Stimulated activated CD8-positive, alpha-beta memory T cell treated with anti-CD3 and anti-CD28 coated beads, Interleukin-12 subunit alpha, Interleukin-12 subunit beta, amount 100 ng/mL, for 1 hour (primary cell): Measurements from ENCODE around the gene ZBTB38.
A peak's percentile ranks its signal among the peaks of the same experiment; 100 is the strongest.

Experiments
- DNase-seq: peaks from one replicate; pipeline ENCODE4 v3.0.0-alpha.2; 2020; ENCODE audit warnings: low read depth

The ZBTB38 gene

GRCh38 chr3:141387516-141387915 lies 19.2 kb downstream of the ZBTB38 start:
- no peak for DNase-seq

- no peak for DNase-seq
These were observed 20.1 kb downstream of the ZBTB38 start for GRCh38 chr3:141388395-141388794.

DNA sequence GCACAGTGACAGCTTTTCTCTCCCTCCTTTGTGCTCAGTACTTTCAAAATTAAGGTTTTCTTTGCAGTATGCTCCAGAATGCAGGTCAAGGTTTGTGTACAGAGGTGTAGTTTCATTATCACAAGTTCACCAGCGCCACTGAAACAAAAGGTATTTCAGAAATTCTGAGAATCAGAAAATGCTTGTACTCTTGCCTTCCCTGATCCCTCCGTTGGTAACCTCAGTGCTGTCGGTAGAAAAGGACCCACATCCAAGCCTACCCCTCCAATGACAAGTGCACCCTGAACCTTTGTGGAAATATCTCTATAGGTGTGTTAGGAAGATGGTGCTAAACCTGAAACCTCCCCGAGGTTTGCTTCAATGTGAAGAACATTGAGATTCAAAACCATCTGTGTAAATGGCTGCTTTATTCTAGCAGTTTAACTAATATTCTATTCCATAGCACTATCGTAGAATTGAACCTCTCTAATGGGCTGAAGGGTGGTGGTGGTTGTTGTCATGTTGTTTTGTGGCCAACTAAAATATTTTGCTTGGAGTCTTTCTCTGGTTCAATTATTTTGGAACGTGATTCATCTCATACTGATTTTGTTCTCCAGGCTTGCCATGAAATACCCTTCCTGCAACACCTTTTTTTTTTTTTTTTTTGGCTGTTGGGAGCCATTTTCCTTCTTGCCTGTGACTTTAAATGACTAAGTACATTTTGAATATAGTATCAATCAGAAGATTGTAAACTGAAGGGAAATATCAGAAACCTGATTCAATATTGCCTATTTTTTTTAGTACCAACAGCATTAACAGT lies 20.7 kb downstream of the ZBTB38 start:
- no peak for DNase-seq

- DNase-seq = no peak
These were observed 21.4 kb downstream of the ZBTB38 start for GRCh38 chr3:141389703-141390102.

DNA sequence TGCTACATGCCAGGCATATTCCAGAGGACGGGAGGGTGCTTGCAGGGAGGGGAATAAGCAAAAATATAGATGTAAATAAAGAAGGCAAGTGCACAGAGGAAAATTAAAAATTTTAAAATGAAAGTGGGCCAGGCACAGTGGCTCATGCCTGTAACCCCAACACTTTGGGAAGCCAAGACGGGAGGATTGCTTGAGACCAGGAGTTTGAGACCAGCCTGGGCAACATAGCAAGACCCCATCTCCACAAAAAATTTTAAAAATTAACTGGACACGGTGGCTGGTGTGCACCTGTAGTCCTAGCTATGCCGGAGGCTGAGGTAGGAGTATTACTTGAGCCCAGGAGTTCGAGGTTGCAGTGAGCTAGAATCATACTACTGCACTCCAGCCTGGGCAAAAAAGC lies 22.4 kb downstream of the ZBTB38 start:
- no peak for DNase-seq

GRCh38 chr3:141391298-141391990 lies 23.1 kb downstream of the ZBTB38 start:
- no peak for DNase-seq

- DNase-seq = no peak
These were observed 23.6 kb downstream of the ZBTB38 start for GRCh38 chr3:141391991-141392316.

- DNase-seq = no peak
These were observed 24.1 kb downstream of the ZBTB38 start for GRCh38 chr3:141392416-141392815.

GRCh38 chr3:141392897-141393734 lies 24.8 kb downstream of the ZBTB38 start:
- DNase-seq = no peak

DNA sequence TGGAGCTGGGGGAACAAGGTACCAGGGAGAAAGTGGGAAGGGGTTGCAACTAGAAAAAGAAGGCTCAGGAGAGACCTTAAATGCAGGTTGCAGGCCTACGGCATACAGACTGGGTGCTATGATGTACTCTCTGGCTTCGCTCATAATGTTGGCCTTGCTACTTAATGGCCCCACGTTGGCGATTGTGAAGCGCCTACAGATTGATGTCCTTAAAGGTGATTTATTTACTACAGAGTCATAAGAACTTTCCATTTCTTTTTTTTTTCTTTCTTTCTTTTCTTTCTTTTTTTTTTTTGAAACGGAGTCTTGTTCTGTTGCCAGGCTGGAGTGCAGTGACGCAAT lies 25.4 kb downstream of the ZBTB38 start:
- no peak for DNase-seq

- no peak for DNase-seq
These were observed 26.3 kb downstream of the ZBTB38 start for GRCh38 chr3:141394560-141394959.

DNA sequence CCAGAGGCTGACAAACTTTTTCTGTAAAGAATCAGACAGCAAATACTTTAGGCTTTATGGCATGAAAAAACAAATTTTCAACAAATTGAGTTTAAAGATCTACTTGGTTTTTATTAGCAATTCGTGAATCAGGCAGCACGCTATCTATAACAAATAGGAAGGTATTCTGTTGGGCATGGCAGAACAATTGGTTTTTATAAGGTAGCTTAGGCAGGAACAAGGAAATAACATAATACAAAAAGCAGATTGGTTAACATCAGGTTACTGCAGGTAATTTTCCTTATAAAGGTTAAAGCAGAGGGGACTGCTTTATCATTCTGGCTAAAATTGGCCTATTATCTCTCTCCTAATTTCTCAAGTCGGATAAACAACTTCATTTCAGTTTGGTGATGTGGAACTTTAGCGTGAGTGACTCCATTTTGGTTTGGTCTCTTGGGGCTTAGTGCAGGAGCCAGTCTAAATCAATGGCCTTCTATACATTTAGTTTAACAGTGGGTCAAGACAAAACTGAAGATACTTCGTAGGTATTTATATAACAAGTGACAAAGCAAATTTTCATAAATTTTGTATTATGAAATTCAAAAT lies 26.8 kb downstream of the ZBTB38 start:
- DNase-seq = no peak

DNA sequence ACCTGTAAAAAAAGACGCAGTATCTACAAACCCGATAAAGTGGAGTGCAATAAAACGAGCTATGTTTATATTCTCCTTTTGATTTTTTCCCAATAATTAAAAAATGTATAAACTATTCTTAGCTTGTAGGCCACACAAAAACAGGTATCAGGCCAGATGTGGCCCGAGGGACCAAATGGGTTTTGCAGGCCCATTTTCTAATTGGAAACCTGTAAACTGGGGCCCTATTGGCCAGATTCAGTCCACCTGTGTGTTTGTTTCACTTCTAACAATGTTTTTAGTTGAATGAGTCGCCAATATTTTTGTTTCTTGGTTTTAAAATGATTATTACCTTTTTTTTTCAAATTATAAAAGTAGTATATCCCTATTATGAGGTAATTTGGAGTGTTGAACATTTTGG lies 29.7 kb downstream of the ZBTB38 start:
- DNase-seq = no peak

DNA sequence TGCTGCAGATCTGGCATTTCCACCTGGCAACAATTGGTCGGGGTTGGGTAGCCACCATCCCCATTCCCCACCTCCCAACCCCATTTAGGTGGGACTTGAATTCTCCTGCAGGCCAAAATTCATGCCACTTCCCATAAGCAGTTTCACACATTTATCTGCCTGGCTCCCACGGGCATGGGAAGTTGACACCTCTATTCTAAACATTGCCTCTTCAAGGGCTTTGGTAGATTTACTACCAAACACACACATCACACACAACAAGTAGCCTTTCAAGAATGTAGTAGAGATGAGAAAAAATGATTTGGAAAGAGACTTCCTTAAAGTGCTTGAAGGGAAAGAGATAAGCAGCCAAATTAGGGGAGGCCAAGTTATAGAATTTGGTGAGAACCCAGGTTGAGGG lies 30.9 kb downstream of the ZBTB38 start:
- no peak for DNase-seq

DNA sequence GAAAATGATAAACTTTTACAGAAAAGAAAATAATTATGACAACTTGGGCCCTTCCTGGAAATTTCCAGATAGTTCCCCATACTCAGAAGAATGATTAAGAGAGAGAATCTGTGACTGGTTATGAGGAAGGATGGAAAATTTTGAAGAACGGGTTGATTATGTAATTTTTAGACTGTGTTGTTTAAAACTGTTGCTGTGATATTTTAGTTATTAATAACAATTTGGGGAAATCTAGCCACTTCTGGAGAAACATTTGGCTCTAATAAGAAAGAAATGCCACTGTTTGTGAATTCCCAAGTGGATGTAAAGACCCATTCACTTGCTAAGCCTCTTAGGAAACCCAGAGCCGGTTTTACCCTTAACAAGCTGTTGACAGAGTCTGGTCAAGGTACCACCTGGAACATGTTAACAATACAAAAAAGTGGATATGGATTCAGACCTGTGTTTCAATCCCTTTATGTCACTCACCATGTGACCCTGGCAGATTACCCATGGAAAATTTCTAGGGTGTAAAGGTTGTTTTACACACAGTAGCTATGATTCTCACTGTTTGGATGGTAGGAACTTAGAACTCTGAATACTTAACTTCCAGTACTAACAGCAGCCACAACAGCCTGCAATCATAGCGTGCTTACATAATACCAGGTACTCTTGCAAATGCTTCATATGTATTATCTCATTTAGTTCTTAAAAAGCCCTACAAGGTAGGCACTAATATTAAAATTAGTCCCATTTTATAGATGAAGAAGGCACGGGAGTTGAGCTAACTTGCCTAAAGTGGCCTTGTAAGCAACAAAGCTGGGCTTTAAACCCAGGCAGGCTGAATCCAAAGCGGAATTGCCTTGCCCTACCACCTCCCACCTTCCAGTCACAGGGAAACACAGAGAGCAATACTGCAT lies 32.0 kb downstream of the ZBTB38 start:
- DNase-seq = no peak

DNA sequence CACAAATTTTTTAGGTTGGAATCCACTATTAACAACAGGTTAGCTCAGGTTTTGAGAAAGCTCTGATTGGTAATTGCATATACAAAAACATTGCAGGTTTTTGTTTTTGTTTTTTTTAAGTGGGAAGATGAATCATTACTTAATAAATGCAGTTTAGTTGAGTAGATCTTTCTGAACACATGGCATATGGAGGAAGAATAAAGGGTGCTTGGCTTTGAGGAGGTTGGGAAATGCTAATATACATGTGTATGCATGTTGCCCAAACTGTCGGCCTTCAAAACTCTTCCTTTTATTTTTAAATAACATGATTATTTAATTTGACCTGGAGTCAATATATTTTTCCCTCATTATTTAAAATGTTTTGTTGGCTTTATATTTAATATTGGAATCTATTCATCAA lies 32.8 kb downstream of the ZBTB38 start:
- DNase-seq = no peak

DNA sequence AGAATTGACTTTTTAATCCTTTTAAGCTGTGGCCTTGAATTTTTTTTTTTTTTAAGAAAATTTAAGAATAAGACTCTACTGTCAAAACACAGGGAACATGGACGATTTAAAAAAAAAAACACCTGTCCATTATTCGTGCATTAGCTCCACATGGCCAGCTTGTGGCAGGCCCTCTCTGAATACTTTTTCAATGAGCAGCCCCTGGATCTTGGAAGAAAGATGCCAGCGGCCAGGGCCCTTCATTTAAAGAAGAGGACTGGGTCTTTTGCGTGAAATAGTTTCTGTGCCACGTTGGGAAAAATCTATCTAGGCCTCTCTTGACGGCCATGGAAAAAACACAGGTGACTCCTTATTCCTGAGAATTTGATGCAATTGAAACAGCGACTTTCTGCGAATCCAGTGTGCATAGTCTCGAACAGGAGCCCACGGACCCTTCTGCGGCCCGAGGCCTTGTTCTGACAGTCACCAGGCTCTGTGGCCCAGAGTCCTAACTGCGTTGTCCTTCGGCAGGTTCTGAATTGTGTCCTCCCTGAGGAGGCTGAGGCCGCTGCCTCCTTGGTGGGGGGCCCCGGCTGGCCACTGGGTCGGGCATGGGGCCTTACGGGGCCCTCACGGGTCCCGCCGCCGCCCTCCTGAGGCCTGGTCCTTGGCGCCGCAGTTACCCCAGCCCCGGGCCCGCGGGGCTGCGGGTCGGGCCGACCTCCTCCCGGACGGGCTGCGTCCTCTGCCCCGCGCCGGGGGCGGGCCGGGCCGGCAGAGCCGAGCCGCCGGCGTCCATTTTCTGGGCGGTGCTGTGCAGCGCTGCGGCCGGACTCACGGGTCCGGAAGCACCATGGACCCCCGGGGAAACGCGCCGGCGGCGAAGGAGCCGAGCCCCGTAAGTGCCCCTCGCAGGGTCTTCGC lies 33.5 kb downstream of the ZBTB38 start:
- peak; percentile 16 for DNase-seq

DNA sequence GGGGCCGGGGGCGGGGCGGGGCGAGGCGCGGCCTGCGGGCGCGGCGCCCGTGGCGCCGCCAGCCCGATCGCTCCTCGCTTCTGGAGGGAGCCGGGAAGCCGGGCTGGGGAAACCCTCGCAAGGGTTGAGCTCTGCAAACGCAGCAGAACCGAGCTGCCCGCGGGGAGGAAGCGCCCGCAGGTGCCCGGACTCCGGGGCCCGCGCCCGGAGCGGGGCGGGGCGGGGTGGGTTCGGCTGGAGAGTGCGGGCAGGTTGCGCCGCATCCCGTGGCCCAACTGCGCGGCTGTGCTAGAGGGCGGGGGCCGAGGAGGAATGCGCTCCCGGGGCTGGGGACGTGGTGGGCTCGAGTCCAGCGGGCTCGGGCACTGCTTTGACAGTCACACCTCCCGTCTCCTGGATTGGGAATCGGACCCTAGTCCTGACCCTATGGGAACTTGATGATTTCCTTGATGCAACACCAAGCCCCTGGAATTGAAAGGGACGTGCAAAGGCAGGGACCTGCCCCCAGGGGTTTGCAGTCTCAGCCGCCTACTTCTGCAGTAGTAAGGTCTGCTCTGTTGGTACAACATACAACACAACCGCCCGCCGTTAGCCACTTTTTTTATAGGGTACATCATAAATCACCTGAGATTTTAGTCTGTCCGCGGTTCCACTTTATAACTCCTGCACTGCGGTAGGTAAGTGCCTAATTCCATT lies 34.3 kb downstream of the ZBTB38 start:
- DNase-seq = peak; percentile 11

- no peak for DNase-seq
These were observed 35.3 kb downstream of the ZBTB38 start for GRCh38 chr3:141403576-141403975.

GRCh38 chr3:141405025-141405424 lies 36.7 kb downstream of the ZBTB38 start:
- no peak for DNase-seq
